ENCODE data around the gene RP2.
A peak's percentile ranks its signal among the peaks of the same experiment; 100 is the strongest.

RP2 gene

GRCh38 chrX:46836701-46837557 lies at the start of gene RP2:
Gene RP2, plus strand, starts transcription at chrX:46837043. Its CDS starts 58 bp downstream, at chrX:46837101.
- peak; percentile 5 to 88 (median 80) for DNase-seq

- no peak for DNase-seq
Observed at GRCh38 chrX:46788902-46789301, 47.9 kb upstream of the RP2 start.

DNA sequence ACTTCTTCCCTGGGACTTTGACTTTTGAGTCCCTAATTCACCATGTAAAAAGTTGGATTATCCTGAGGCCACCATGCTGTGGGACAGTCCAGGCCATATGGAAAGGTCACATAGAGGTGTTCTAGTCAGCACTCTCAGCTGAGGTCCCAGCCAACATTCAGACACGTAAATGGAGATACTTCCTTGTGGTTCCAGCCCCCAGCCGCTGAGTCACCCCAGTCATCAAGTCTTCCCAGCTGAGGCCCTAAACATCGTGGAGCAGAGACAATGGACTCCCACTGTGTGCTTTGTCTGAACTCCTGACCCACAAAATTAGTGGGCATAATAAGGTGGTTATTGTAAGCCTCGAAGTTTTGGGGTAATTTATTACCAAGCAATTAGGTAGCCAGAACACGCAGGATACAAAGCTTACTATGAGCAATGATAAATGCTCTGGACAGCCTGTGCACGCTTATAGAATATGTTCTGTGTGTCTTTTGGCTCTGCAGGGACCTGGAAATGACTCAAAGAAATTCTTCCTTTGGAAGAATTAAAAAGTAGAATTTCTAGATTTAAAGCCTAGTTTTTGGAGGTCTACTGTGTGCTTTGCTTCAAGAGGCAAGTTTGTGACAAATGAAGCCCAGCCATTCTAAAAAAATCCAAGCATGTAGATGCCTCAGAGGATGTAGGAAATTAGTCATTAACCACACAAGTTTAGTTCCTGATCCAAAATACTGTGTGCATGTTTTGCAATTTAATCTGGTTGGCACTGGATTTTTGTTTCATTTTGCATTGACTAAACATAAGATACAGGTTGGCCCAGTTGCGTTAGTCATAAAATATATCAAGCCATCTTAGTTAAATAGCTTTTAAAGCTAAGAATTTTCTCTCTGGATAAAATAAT lies 44.7 kb upstream of the RP2 start:
- DNase-seq = peak in 1 of 14 donors; percentile 1

GRCh38 chrX:46792810-46793188 lies 44.0 kb upstream of the RP2 start:
- DNase-seq = no peak

GRCh38 chrX:46793386-46794143 lies 43.3 kb upstream of the RP2 start:
- no peak for DNase-seq

GRCh38 chrX:46796574-46797191 lies 40.2 kb upstream of the RP2 start:
- peak in 11 of 14 donors; percentile 0 to 42 (median 3) for DNase-seq

GRCh38 chrX:46803140-46803539 lies 33.7 kb upstream of the RP2 start:
- DNase-seq = no peak

DNA sequence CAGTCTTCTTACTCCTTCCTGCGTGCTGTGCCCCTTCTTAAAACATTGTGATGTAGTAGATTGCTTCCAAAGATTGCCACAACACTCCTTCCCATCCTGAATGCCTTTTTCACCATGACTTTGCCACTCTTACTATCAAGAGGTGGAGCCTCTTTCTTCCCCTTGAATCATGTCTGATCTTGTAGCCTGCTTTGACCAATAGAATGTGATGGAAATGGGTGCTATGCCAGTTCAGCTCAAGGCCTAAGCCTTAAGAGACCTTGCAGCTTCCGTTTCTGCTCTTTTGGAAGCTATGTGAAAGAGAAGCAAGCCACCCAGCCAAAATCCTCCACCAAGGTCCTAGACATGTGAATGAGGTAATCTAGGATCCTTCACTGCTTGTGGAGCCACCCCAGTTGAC lies 31.6 kb upstream of the RP2 start:
- DNase-seq = no peak

GRCh38 chrX:46811121-46811520 lies 25.7 kb upstream of the RP2 start:
- no peak for DNase-seq

GRCh38 chrX:46812445-46812844 lies 24.4 kb upstream of the RP2 start:
- no peak for DNase-seq

GRCh38 chrX:46814966-46815365 lies 21.9 kb upstream of the RP2 start:
- DNase-seq = no peak

GRCh38 chrX:46819136-46819535 lies 17.7 kb upstream of the RP2 start:
- no peak for DNase-seq

DNA sequence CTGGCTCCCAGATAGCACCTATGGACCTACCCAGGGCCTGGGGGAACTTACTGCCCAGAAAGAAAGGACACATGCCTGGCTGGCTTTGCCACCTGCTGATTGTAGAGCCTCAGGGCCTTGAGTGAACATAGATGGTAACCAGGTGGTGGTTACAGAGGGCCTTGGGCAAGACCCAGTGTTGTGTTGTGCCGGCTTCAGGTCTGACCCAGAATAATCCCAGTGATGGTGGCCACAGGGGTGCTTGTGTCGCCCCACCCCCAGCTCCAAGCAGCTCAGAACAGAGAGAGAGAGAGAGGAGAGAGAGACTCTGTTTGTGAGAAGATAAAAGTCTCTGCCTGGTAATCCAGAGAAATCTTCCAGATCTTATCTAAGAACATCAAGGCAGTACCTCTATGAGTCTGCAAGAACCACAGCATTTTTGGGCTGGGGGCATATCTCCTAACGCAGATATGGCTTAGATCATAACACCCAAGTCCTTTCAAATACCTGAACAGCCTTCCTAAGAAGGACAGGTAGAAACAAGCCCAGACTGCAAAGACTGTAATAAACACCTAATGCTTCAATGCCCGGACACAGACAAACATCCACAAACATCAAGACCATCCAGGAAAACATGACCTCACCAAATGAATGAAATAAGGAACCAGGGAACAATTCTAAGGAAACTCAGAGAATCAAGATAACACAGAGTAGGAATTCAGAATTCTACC lies 16.3 kb upstream of the RP2 start:
- DNase-seq = no peak

GRCh38 chrX:46823481-46823880 lies 13.4 kb upstream of the RP2 start:
- no peak for DNase-seq

DNA sequence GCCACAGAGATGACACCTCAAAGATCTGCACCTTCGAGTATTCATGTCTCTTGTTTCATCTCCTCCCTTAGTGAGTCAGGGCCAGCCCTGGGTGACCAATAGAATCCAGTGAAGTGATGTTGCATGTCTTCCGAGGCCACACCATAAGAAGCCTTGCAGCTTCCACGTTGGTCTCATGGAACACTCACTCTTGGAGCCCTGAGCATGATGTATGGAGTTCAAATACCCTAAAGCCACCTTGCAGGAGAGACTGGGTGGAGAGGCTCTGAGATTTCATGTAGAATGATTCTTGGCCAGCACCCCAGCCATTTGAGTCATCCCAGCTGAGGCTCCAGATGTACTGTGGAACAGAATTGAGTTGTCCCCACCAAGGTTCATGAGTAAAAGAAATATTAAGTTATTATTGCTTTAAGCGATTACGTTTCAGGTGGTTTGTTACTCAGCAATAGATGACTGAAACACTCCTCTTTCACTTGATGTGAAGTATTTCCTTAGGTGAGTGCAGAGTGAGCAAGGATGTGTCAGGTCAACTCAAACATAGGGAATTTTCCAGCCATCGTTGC lies 5.0 kb upstream of the RP2 start:
- no peak for DNase-seq

GRCh38 chrX:46837558-46838485 lies 979 bp downstream of the RP2 start:
- peak in 1 of 14 donors; percentile 24 for DNase-seq

DNA sequence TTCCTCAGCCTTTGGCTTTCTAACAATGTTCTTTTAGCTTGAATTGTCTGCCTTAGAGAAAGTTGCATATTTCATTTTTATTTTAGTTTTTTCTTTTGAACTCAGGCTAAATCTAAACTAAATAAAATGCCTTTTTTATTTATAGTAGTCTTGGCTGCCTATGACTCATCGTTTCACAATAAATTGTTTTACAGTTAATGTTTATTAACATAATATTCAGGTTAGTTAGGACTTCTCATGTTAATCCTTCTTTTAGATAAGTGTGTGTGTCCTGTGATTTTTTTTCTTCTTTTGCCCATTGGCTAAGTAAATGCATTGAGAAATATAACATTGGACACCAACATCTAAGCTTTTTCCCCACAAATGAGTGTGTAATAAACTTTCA lies 1.6 kb downstream of the RP2 start:
- DNase-seq = no peak

DNA sequence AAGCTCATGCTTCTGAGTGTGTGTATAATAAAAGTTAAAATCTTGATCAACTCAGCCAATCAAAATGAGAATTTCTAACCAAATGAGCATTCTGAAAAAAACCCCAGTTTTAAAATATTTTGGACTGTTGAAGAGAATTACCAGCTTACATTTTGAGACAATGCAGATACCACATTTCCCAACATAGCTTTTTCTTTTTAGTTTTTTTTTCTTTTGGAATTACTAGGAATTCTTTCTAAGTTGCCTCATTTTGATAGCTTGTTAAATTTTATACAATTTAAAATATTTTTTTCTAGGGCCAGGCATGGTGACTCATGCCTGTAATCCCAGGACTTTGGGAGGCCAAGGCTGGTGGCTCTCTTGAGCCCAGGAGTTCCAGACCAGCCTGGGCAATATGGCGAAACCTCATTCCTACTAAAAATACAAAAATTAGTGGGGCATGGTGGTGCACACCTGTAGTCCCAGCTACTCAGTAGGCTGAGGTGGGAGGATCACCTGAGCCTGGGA lies 2.2 kb downstream of the RP2 start:
- no peak for DNase-seq

- no peak for DNase-seq
Observed at GRCh38 chrX:46840946-46841345, 4.1 kb downstream of the RP2 start.

DNA sequence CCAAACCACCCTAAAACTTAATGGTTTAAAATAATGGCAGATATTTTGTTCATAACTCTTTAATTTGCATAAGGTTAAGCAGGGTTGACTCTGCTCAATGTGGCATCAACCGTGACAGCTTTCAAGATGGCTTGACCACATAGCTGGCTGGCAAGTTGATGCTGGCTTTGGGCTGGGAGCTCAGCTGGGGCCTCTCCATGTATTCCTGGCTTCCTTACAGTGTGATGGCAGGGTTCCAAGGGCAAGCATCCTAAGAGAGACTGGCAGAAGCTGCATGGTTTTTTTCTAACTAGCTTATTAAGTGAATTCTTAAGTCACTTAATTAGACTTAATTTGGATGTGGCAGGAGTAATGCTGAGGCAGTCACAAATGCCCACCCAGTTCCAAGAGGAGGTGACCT lies 4.5 kb downstream of the RP2 start:
- DNase-seq = peak in 8 of 14 donors; percentile 0 to 45 (median 12)
